Ovary (tissue), 9 donors: ENCODE results near the gene C4orf50. TPM values are rescaled to one million over a fixed set of nuclear protein-coding genes. Genes with fewer than 3 reads are reported as not detected.

Experiments
- DNase-seq, 5 donors: peaks; one replicate each; pipeline ENCODE4 v3.0.0-alpha.2; 2019 to 2020
- H3K27ac ChIP-seq, 2 donors: fragments of 200-600 bp; one replicate each; pipeline versions ENCODE4 v1.5.1 to v1.8.0; 2019 to 2022
- H3K27me3 ChIP-seq: fragments of 200-600 bp; one replicate; pipeline ENCODE4 v1.8.0; 2022
- H3K36me3 ChIP-seq: fragments of 200-600 bp; sonication (generic); one replicate; pipeline ENCODE4 v1.5.1; 2019
- H3K4me1 ChIP-seq: one replicate; pipeline ENCODE4 v1.8.1; 2013; ENCODE audit warnings: mild to moderate bottlenecking, moderate library complexity; ENCODE audit not compliant: insufficient read depth
- H3K4me3 ChIP-seq: fragments of 200-600 bp; sonication (generic); one replicate; pipeline ENCODE4 v1.5.1; 2017
- H3K9me3 ChIP-seq, 2 donors: fragments of 200-600 bp in 1 of 2; sonication (generic) in 1 of 2; one replicate each; pipeline versions ENCODE4 v1.5.1 to v1.8.1; 2013 to 2019; ENCODE audit warnings: mild to moderate bottlenecking in 1 of 2, moderate library complexity in 1 of 2
- CTCF ChIP-seq, 3 donors: fragments of 450-650 bp in 2 of 3; fragments of 200-600 bp in 1 of 3; IDR thresholded peaks; one replicate each; pipeline versions ENCODE4 v1.5.1 to v1.8.0; 2016 to 2022; ENCODE audit warnings: antibody characterized with exemption in 3 of 3, mild to moderate bottlenecking in 1 of 3
- EP300 ChIP-seq: sonication (generic); formaldehyde crosslinking; IDR thresholded peaks from one replicate; pipeline ENCODE4 v1.6.1; 2017; ENCODE audit warnings: antibody characterized with exemption
- POLR2A ChIP-seq: fragments of 450-650 bp; IDR thresholded peaks from one replicate; pipeline ENCODE4 v1.6.1; 2017; ENCODE audit warnings: antibody characterized with exemption, mild to moderate bottlenecking, moderate library complexity
- WGBS, 3 donors: extraction: QIAGEN DNeasy Blood & Tissue Kit in 1 of 3; methylation state at CpG; one replicate each; pipeline versions ENCODE4 v1.1.5 to v1.1.7; 2013 to 2017; 5-methylcytosine and 5-hydroxymethylcytosine counted together
- intact Hi-C, 4 donors: fragments of 100-400 bp; cut with DNase I; formaldehyde crosslinking; loops; one replicate each; pipeline versions ENCODE4 v1.11.0 to v1.15.1; 2022 to 2023
- polyA plus RNA-seq, 2 donors: library from polyadenylated mRNA; stranded (reverse); fragments of 200-250 nt in 1 of 2; fragments of 350-450 nt in 1 of 2; fragmentation: Illumina TruSeq in 1 of 2; extraction: RNeasy Lipid Tissue Mini Kit (QIAGEN cat#74804) in 1 of 2; gene quantifications; one replicate each; pipeline ENCODE4 v1.2.3, GENCODE V29; 2013 to 2014
- total RNA-seq, 7 donors: library from RNA; depleted of rRNA in 2 of 7; stranded (reverse); fragments of >200 nt in 2 of 7; fragmentation: NEBNext Ultra II Directional in 3 of 7; extraction: Animal tissue kit (Norgen Biotek cat#: 25700) in 3 of 7; gene quantifications; one replicate each; pipeline versions ENCODE4 v1.1.0 to v1.2.4, GENCODE V29; 2016 to 2023
- donor health status: DM: no; HTN: no; CAD: no; lungs with moderate emphysema.
- donor health status: DM: no; HTN: no; CAD: no.
- donor health status: Bipolar disorder and iron deficiency.
- donor health status: DM: yes; HTN: yes; CAD: no.
- donor health status: DM: no; HTN: no; CAD: no.
- donor health status: DM: yes; HTN: yes; CAD: no.

C4orf50 gene
- total and polyA plus RNA-seq, 9 donors = 0.04 to 0.35 (median 0.12) TPM

GRCh38 chr4:5921101-5921980 lies 96.9 kb downstream of the C4orf50 start:
- 9 to 14% (median 10%) methylated on average over 16 of the region's 16 CpGs for WGBS, 3 donors
- Histone ChIP-seq H3K4me3 (no peak overlapping the region), H3K4me1 (no peaks in the 10 kb centered on the region), H3K27me3 (no peaks in the 10 kb centered on the region), H3K9me3 (no peaks in the 10 kb centered on the region), H3K27ac (no peak overlapping the region), H3K36me3 (no peaks in the 10 kb centered on the region)
- intact Hi-C loops = no loop called here
- DNase-seq = no peak
- TF ChIP-seq POLR2A (no peak), EP300 (no peak), CTCF (IDR thresholded peaks at IDR 0.05) (no peak)

GRCh38 chr4:5919571-5919970 lies 98.7 kb downstream of the C4orf50 start:
- Histone ChIP-seq H3K4me1 (no peaks in the 10 kb centered on the region), H3K4me3 (no peak overlapping the region), H3K9me3 (no peaks in the 10 kb centered on the region), H3K36me3 (no peaks in the 10 kb centered on the region), H3K27me3 (no peaks in the 10 kb centered on the region), H3K27ac (no peak overlapping the region)
- no peak for DNase-seq
- intact Hi-C loops = no loop called here
- TF ChIP-seq CTCF (IDR thresholded peaks at IDR 0.05) (no peak), EP300 (no peak), POLR2A (no peak)
- WGBS, 3 donors = 83 to 88% (median 86%) methylated on average over 7 of the region's 7 CpGs

DNA sequence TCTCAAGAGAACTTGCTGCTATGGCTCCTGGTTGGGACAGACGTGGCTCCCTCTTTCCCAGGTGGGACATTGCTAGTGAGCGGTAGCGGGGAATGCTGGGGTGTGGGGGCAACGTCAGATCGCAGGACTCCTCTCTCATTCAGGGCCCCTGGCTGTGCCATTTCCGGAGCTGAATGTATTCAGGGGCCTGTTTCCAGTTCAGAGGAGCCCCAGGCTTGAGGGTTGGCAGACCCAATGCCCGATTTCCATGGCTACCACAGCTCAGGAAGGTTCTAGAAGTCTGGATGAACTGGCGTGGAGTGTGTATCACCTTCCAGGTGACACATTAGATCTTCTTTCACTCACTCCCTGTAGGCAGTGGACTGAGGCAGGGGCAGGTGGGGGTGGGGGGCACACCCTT lies 99.2 kb downstream of the C4orf50 start:
- no peak for TF ChIP-seq POLR2A
- TF ChIP-seq EP300 = no peak
- TF ChIP-seq CTCF (IDR thresholded peaks at IDR 0.05) = no peak
- intact Hi-C loops = no loop called here
- no peaks in the 10 kb centered on the region for H3K9me3 ChIP-seq
- no peaks in the 10 kb centered on the region for H3K4me1 ChIP-seq
- H3K36me3 ChIP-seq = no peaks in the 10 kb centered on the region
- 77 to 86% (median 80%) methylated on average over 8 of the region's 8 CpGs for WGBS, 3 donors
- no peaks in the 10 kb centered on the region for H3K27me3 ChIP-seq
- H3K4me3 ChIP-seq = no peak overlapping the region
- DNase-seq = no peak
- no peak overlapping the region for H3K27ac ChIP-seq

DNA sequence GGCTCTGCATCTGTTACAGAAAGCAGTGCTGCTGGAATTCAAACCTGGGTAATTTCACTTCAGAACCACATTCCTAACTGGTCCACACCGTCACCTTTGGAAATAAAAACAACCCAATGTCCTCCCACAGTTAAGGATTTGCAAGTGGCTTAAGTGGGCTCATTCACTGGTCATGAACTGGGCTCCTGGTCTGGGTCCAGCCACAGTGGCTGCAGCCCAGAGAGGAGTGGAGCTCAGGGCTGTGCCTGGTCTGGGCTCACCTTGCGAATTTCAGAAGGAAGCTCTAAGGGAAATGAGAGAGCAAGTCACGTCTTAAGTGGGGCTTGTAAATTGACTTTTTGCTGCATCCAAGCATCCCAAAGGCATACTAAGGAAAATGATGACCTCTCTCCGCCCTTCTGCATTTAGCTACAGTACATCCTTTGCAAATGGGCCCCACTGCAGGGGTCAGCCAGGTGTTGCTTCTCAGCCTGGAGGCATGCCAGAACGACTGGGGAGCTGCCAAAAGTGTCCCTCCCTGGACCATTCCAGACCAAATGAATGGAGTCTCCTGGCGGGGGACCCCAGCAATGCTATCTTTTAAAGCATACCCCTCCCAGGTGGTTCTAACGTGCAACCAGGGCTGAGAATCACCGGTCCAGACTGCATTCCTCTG lies 99.8 kb downstream of the C4orf50 start:
- no peak for DNase-seq
- Histone ChIP-seq H3K27me3 (no peaks in the 10 kb centered on the region), H3K27ac (no peak overlapping the region), H3K4me1 (no peaks in the 10 kb centered on the region), H3K36me3 (no peaks in the 10 kb centered on the region), H3K9me3 (no peaks in the 10 kb centered on the region), H3K4me3 (no peak overlapping the region)
- intact Hi-C loops = no loop called here
- WGBS, 3 donors = 33 to 47% (median 34%) methylated on average over 8 of the region's 8 CpGs
- TF ChIP-seq CTCF (IDR thresholded peaks at IDR 0.05) (no peak), POLR2A (no peak)
